AG09309 (cell line): ENCODE data around the gene CDYL2.
"Not testable (repeated sequence)": the region's sequence is repeated elsewhere in the genome, so short reads cannot be mapped to it uniquely, and the experiment has no call there.

Experiments
- DNase-seq: peaks from one replicate; pipeline ENCODE4 v3.0.0-alpha.2; 2010; ENCODE audit warnings: low read depth
- H3K4me3 ChIP-seq: 2 replicates; pipeline ENCODE4 v1.5.1; 2011; ENCODE audit warnings: mild to moderate bottlenecking, low read depth, low read length, moderate library complexity; ENCODE audit not compliant: control insufficient read depth
- TF ChIP-seq, protein P1 (sequence below): IDR thresholded peaks from 2 replicates; pipeline ENCODE4 v1.5.1; 2011; ENCODE audit warnings: mild to moderate bottlenecking, low read depth, low read length, inconsistent platforms; ENCODE audit not compliant: insufficient read depth, control insufficient read depth; ENCODE audit errors: missing control alignments

The CDYL2 gene

DNA sequence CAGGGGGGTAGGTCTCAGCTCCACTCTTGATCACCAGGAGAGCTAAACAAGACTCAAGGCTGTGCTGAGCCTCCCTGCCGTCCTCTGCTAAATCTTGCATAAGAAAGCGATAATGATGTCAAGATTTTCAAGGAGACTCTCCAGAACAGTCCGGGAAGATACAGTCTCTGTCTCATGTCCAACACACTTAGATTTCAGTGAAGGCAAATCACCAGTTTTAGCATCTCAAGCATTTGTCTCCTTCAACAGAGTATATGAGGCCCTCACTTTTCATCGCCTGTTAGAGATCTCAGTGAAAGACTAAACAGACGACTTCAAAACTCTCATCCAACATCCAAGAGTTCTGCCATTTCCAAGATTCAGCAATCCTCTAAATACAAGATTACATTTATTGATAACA lies 13.6 kb downstream of the CDYL2 start:
- TF ChIP-seq, protein P1, sequence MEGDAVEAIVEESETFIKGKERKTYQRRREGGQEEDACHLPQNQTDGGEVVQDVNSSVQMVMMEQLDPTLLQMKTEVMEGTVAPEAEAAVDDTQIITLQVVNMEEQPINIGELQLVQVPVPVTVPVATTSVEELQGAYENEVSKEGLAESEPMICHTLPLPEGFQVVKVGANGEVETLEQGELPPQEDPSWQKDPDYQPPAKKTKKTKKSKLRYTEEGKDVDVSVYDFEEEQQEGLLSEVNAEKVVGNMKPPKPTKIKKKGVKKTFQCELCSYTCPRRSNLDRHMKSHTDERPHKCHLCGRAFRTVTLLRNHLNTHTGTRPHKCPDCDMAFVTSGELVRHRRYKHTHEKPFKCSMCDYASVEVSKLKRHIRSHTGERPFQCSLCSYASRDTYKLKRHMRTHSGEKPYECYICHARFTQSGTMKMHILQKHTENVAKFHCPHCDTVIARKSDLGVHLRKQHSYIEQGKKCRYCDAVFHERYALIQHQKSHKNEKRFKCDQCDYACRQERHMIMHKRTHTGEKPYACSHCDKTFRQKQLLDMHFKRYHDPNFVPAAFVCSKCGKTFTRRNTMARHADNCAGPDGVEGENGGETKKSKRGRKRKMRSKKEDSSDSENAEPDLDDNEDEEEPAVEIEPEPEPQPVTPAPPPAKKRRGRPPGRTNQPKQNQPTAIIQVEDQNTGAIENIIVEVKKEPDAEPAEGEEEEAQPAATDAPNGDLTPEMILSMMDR: no peak

DNA sequence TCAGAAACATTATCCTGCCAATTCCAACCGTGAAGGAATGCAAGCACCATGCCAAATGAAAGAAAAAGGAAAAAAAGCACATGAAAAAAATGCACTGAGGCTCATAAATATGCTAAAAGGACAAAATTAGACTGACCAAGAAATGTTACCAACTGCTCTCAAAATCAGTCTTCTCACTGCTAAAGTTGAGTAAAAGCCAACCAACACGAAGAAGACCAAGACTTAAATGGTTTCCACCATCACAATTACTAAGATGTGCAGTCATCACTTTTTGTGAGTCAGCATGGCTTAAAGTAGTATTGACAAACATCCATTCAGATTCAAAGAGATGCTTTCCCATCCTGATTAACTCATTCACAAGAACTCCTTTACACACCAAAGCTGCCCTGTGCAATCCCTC lies 16.4 kb downstream of the CDYL2 start:
- TF ChIP-seq, protein P1: no peak
- DNase-seq: peak; percentile 11

More for the DNA sequence above, 13.6 kb downstream of the CDYL2 start:
- no peak overlapping the region for H3K4me3 ChIP-seq
- DNase-seq: no peak

DNA sequence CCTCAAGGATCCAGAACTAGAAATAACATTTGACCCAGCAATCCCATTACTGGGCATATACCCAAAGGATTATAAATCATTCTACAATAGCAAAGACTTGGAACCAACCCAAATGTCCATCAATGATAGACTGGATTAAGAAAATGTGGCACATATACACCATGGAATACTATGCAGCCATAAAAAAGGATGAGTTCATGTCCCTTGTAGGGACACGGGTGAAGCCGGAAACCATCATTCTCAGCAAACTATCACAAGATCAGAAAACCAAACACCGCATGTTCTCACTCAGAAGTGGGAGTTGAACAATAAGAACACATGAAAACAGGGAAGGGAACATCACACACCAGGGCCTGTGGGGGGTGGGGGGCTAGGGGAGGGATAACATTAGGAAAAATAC lies 17.8 kb downstream of the CDYL2 start:
- DNase-seq: not testable (repeated sequence)

More for the DNA sequence above, 16.4 kb downstream of the CDYL2 start:
- no peak overlapping the region for H3K4me3 ChIP-seq

DNA sequence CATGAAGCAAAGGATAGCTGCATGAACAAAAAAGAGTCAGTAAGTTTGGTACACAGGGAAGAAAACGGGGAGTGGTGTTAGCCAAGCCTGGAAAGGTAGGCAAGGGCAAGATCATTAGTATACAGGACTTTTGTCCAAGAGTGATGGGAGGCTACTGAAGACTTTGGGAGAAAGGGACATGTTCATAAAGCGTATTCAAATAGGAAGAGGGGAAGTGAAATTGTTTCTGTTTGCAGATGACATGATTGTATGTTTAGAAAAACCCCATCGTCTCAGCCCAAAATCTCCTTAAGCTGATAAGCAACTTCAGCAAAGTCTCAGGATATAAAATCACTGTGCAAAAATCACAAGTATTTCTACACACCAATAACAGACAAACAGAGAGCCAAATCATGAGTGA lies 19.4 kb downstream of the CDYL2 start:
- DNase-seq: no peak
- TF ChIP-seq, protein P1: no peak
- H3K4me3 ChIP-seq: no peak overlapping the region

More for the DNA sequence above, 17.8 kb downstream of the CDYL2 start:
- H3K4me3 ChIP-seq: not testable (repeated sequence)

- DNase-seq: no peak
- H3K4me3 ChIP-seq: no peak overlapping the region
- TF ChIP-seq, protein P1: no peak
Measured at GRCh38 chr16:80778703-80779102, 25.7 kb downstream of the CDYL2 start.

DNA sequence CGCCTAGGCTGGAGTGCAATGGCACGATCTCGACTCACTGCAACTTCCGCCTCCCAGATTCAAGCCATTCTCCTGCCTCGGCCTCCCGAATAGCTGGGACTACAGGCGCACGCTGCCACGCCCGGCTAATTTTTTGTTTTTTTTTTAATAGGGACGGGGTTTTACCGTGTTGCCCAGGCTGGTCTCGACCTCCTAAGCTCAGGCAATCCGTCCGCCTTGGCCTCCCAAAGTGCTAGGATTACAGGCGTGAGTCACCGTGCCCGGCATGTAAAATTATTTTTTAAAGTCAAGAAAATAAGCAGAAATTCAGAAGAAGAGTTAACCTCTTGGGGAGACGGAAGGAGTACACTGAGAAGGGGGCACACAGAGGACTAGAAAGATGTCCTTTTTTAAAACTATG lies 27.5 kb downstream of the CDYL2 start:
- DNase-seq: no peak
- TF ChIP-seq, protein P1: no peak

GRCh38 chr16:80775450-80775849 lies 28.9 kb downstream of the CDYL2 start:
- DNase-seq: no peak
- H3K4me3 ChIP-seq: no peak overlapping the region
- TF ChIP-seq, protein P1: no peak

More for the DNA sequence above, 27.5 kb downstream of the CDYL2 start:
- no peak overlapping the region for H3K4me3 ChIP-seq

GRCh38 chr16:80766798-80767197 lies 37.6 kb downstream of the CDYL2 start:
- TF ChIP-seq, protein P1: no peak
- no peak for DNase-seq
- no peak overlapping the region for H3K4me3 ChIP-seq
